Lower lobe of right lung (tissue), 2 donors: Measurements from ENCODE around the gene COTL1. TPM values are rescaled to one million over a fixed set of nuclear protein-coding genes. Genes with fewer than 3 reads are reported as not detected.

Source experiments
- ATAC-seq, 2 donors: fragments of 200-7000 bp; cut with Tn5 transposase; one replicate each; pipeline ENCODE4 v1.9.1; 2020 to 2022; ENCODE audit warnings: mild to moderate bottlenecking in 2 of 2, moderate library complexity in 2 of 2
- DNase-seq: peaks from one replicate; pipeline ENCODE4 v3.0.0-alpha.2; 2020
- H3K27ac ChIP-seq: fragments of 200-600 bp; one replicate; pipeline ENCODE4 v1.8.0; 2022
- H3K27me3 ChIP-seq: fragments of 200-600 bp; one replicate; pipeline ENCODE4 v1.8.0; 2022; ENCODE audit warnings: low read depth
- H3K36me3 ChIP-seq: fragments of 200-600 bp; one replicate; pipeline ENCODE4 v1.8.0; 2022; ENCODE audit warnings: mild to moderate bottlenecking
- H3K4me1 ChIP-seq: fragments of 200-600 bp; one replicate; pipeline ENCODE4 v1.8.0; 2022
- H3K4me3 ChIP-seq: fragments of 200-600 bp; one replicate; pipeline ENCODE4 v1.8.0; 2022; ENCODE audit warnings: mild to moderate bottlenecking
- H3K9me3 ChIP-seq: fragments of 200-600 bp; one replicate; pipeline ENCODE4 v1.8.0; 2022
- CTCF ChIP-seq: fragments of 200-600 bp; IDR thresholded peaks from one replicate; pipeline ENCODE4 v1.8.0; 2022; ENCODE audit warnings: antibody characterized with exemption, mild to moderate bottlenecking
- intact Hi-C: fragments of 100-400 bp; cut with DNase I; formaldehyde crosslinking; loops from one replicate; pipeline ENCODE4 v1.11.0; 2022
- total RNA-seq: library from RNA; stranded (reverse); fragmentation: NEBNext Ultra II Directional; extraction: Animal tissue kit (Norgen Biotek cat#: 25700); gene quantifications from one replicate; pipeline ENCODE4 v1.2.1, GENCODE V29; 2021
- donor health status: DM: no; HTN: yes; CAD: no; lungs with severe emphysema.

Gene COTL1
- total RNA-seq, 1 donor from 2014 or later, result 221 TPM

- intact Hi-C loops, result no loop called here
- no peak for DNase-seq
- no peaks in the 10 kb centered on the region for H3K36me3 ChIP-seq
These were observed 23.9 kb upstream of the COTL1 start for GRCh38 chr16:84641643-84642358.

GRCh38 chr16:84640145-84640544 lies 22.3 kb upstream of the COTL1 start:
- H3K27ac ChIP-seq, result peak overlapping the region; percentile 49
- ATAC-seq (no peak), DNase-seq (no peak)
- H3K36me3 ChIP-seq, result no peaks in the 10 kb centered on the region
- H3K9me3 ChIP-seq, result no peaks in the 10 kb centered on the region
- H3K27me3 ChIP-seq, result no peaks in the 10 kb centered on the region
- intact Hi-C loops, result no loop called here
- H3K4me1 ChIP-seq, result peaks cover 27% of the 10 kb centered on the region
- no peak for TF ChIP-seq CTCF
- no peak overlapping the region for H3K4me3 ChIP-seq

More at GRCh38 chr16:84641643-84642358, 23.9 kb upstream of the COTL1 start:
- Histone ChIP-seq H3K27ac (peak overlapping the region; percentile 49), H3K9me3 (no peaks in the 10 kb centered on the region), H3K4me3 (no peak overlapping the region), H3K4me1 (peaks cover 27% of the 10 kb centered on the region), H3K27me3 (no peaks in the 10 kb centered on the region)
- TF ChIP-seq CTCF, result no peak
- ATAC-seq, result no peak

GRCh38 chr16:84638231-84638806 lies 20.4 kb upstream of the COTL1 start:
- Histone ChIP-seq H3K4me1 (peaks cover 29% of the 10 kb centered on the region), H3K27ac (no peak overlapping the region), H3K4me3 (no peak overlapping the region), H3K36me3 (no peaks in the 10 kb centered on the region), H3K27me3 (no peaks in the 10 kb centered on the region), H3K9me3 (no peaks in the 10 kb centered on the region)
- intact Hi-C loops, result no loop called here
- no peak for DNase-seq
- no peak for ATAC-seq
- TF ChIP-seq CTCF, result no peak

- no peak for ATAC-seq
- no peak for TF ChIP-seq CTCF
- intact Hi-C loops, result no loop called here
These were observed 19.8 kb upstream of the COTL1 start for GRCh38 chr16:84637709-84638108.

GRCh38 chr16:84635702-84636101 lies 17.8 kb upstream of the COTL1 start:
- Histone ChIP-seq H3K27me3 (no peaks in the 10 kb centered on the region), H3K4me1 (peaks cover 15% of the 10 kb centered on the region), H3K9me3 (no peaks in the 10 kb centered on the region), H3K4me3 (no peak overlapping the region), H3K27ac (no peak overlapping the region), H3K36me3 (no peaks in the 10 kb centered on the region)
- DNase-seq, result no peak
- intact Hi-C loops, result no loop called here
- TF ChIP-seq CTCF, result no peak
- peak in 1 of 2 donors; percentile 23 for ATAC-seq

More at GRCh38 chr16:84637709-84638108, 19.8 kb upstream of the COTL1 start:
- Histone ChIP-seq H3K27ac (no peak overlapping the region), H3K4me1 (peaks cover 29% of the 10 kb centered on the region), H3K36me3 (no peaks in the 10 kb centered on the region), H3K4me3 (no peak overlapping the region), H3K9me3 (no peaks in the 10 kb centered on the region), H3K27me3 (no peaks in the 10 kb centered on the region)
- no peak for DNase-seq
